22Rv1 (cell line): Measurements from ENCODE around the gene ACTN2.

ENCODE experiments used
- CTCF ChIP-seq: fragments of 450-650 bp; IDR thresholded peaks from 2 replicates; pipeline ENCODE4 v1.5.1; 2017; ENCODE audit warnings: mild to moderate bottlenecking
- ZFX ChIP-seq: fragments of 450-650 bp; IDR thresholded peaks from 2 replicates; pipeline ENCODE4 v1.6.1; 2017; ENCODE audit warnings: antibody characterized with exemption, borderline replicate concordance

GRCh38 chr1:236692128-236692527 is 5.8 kb downstream of the ACTN2 start:
- TF ChIP-seq CTCF, result no peak
- TF ChIP-seq ZFX, result no peak
